Hair follicular keratinocyte (primary cell): Measurements from ENCODE around the gene HSDL2. TPM values are rescaled to one million over a fixed set of nuclear protein-coding genes. Genes with fewer than 3 reads are reported as not detected.

Experiments used
- total RNA-seq: library from RNA; depleted of rRNA; stranded (reverse); fragments of >200 nt; gene quantifications from 2 replicates; pipeline ENCODE4 v1.2.3, GENCODE V29; 2015

The HSDL2 gene
- 24.4 and 32.5 TPM in 2 replicates for total RNA-seq

DNA sequence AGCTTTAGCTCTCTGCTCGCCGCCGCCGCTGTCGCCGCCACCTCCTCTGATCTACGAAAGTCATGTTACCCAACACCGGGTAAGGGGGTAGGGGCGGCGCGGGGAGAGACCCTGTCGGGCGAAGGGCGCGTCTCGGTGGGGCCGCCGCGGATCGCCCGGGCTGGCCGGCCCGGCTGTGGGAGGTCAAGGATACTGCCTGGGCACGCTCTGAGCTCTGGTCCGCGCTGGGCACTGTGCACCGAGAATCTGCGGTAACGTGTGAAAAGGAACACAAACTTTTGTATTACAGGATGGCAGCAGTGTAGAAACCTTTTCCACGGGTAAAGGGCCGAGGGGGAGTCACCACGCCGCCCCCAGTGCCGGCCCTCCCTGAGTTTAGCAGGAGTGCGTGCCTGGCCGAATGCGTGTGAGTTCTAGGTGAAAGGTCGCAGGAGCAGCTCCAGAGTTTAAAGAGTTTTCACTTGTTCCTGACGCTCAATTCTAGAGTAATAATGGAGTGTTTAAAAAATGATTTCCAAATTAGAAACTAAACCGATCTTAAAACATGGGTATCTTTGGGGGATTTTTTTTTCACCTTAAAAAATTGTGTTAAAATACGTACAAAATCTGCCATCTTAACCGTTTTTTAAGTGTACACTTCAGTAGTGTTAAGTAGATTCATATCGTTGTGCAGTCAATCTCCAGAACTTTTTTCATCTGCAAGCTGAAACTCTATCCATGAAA lies at the start of gene HSDL2:
Gene HSDL2 (plus strand): TSS at position 7 of the 723 bp plus-strand sequence. CDS start 56 bp downstream, at position 63.

DNA sequence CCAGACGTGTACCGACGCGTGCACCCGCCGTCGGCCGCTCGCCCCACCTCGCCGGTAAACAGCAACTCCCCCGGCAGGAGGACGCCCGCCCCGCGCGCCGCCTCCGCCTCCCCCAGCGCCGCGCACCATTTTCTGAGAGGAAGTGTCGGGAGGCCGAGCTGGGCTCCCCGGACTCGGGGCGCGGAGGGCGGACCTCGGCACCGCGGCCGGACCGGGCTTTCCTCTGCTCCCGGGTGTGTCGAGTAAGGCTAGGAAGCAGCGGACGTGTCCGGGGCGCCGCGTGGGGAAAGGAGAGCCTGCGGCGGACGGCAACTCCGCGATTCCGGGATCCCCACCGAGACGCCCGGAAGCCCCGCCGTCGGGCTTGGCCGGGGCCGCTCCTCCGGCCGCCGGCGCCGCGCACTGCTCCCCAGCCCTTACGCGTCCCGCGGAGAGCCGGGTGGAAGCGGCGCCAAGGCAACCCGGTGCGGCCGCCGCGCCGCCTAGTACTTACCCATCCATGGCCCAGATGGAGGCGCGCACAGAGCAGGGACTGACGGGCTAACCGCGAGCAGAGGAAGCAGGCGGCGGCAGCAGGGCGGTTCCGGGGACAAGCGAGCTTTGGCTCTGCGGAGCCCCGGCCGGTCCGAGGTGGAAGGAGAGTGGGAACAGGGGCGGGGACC lies 46.8 kb upstream of the HSDL2 start, which contains the start of gene PTBP3:
Gene PTBP3 (minus strand): TSS at position 643 of the 662 bp plus-strand sequence. CDS start 35,754 bp downstream, outside the sequence.

DNA sequence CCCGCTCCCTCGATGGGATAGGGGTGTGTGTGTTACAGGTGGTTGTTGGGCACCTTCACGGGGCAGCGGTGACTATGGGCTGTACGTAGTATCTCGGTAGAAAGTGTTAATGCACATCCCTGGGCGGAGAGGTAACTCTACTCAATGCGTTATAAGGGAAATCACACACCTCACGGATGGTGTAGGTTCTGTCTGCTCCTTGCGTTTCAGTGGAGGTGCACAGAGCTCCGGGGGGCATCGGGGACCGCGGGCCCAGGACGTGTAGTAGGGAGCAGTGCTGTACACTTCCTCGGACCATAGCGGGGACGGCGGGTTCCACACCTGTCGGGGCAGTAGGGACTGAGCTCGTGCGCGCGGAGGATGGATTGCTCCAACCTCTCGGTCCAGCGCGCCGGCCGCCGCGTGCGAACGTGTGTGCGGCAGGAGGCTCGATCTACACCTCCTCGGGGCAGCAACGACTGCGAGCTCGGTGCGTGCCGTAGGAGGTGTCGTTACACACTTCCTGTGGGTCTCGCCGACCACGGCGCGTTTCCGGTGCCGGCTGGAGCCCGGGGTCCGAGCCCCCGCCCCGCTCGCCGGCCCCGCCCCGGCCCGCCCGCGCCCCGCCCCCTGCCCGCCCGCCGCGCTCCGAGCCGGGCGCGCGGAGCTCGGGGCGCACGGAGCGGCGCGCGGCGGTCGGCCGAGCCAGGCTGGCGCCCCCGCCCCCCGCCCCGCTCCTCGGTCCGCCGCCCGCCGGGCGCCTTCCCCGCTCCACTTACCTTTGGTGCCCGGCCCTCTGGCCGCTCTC lies 106.5 kb downstream of the HSDL2 start, which contains the start of gene KIAA1958:
Gene KIAA1958 (plus strand): TSS at position 607 of the 787 bp plus-strand sequence. CDS start 87,254 bp downstream, outside the sequence.

Other genes with a start within 250 kb of the HSDL2 start
- 4.9 and 5.1 TPM in 2 replicates for gene SUSD1, start 204.8 kb upstream of the HSDL2 start, total RNA-seq
- gene PTBP3, start 46.5 kb upstream of the HSDL2 start, total RNA-seq = 101 and 203 TPM in 2 replicates
- gene KIAA1958, start 106.7 kb downstream of the HSDL2 start, total RNA-seq = 0.78 and 1.3 TPM in 2 replicates